Keratinocyte (primary cell): Measurements from ENCODE around the gene FSIP1. TPM values are rescaled to one million over a fixed set of nuclear protein-coding genes. Genes with fewer than 3 reads are reported as not detected.

Experiments
- DNase-seq: peaks from one replicate; pipeline ENCODE4 v3.0.0-alpha.2; 2011; ENCODE audit warnings: low read depth, missing footprints, low spot score
- FAIRE-seq: peaks from 2 replicates; lab custom pipeline; 2011; peaks lifted over from hg19 to GRCh38; lab: Jason Lieb, UNC
- H2AFZ ChIP-seq: 2 replicates; pipeline ENCODE4 v1.6.0; 2012; ENCODE audit warnings: low read length, control low read depth, inconsistent platforms; ENCODE audit not compliant: control insufficient read depth
- H3K27ac ChIP-seq: 2 replicates; pipeline ENCODE4 v1.5.1; 2011; ENCODE audit warnings: low read length; ENCODE audit not compliant: control insufficient read depth, insufficient read depth
- H3K27me3 ChIP-seq: 3 replicates; pipeline ENCODE4 v1.6.0; 2011; ENCODE audit warnings: low read length; ENCODE audit not compliant: control insufficient read depth, insufficient read depth; ENCODE audit errors: extremely low read depth
- H3K36me3 ChIP-seq, 2 experiments: 2 replicates in 1 of 2; 3 replicates in 1 of 2; pipeline ENCODE4 v1.5.1; 2011; ENCODE audit warnings: low read length in 2 of 2, mild to moderate bottlenecking in 1 of 2; ENCODE audit not compliant: control insufficient read depth in 2 of 2, insufficient read depth in 2 of 2; ENCODE audit errors: extremely low read depth in 1 of 2
- H3K4me1 ChIP-seq: 3 replicates; pipeline ENCODE4 v1.5.1; 2011; ENCODE audit warnings: low read length; ENCODE audit not compliant: control insufficient read depth, insufficient read depth; ENCODE audit errors: extremely low read depth
- H3K4me2 ChIP-seq: 3 replicates; pipeline ENCODE4 v1.6.0; 2011; ENCODE audit warnings: low read depth, low read length; ENCODE audit not compliant: control insufficient read depth, insufficient read depth; ENCODE audit errors: extremely low read depth
- H3K4me3 ChIP-seq, 3 experiments: fragments of 200-600 bp in 1 of 3; sonication (generic) in 1 of 3; 2 replicates in 2 of 3; 3 replicates in 1 of 3; pipeline ENCODE4 v1.5.1; 2011 to 2016; ENCODE audit warnings: low read length in 3 of 3, mild to moderate bottlenecking in 3 of 3, control low read depth in 2 of 3, inconsistent platforms in 1 of 3, low read depth in 1 of 3, mixed read lengths in 1 of 3, mixed run types in 1 of 3, moderate library complexity in 1 of 3; ENCODE audit not compliant: control insufficient read depth in 2 of 3, insufficient read depth in 2 of 3; ENCODE audit errors: extremely low read depth in 1 of 3
- H3K79me2 ChIP-seq: 2 replicates; pipeline ENCODE4 v1.6.0; 2012; ENCODE audit warnings: low read length; ENCODE audit not compliant: control insufficient read depth, insufficient read depth
- H3K9ac ChIP-seq: 3 replicates; pipeline ENCODE4 v1.6.0; 2011; ENCODE audit warnings: low read length; ENCODE audit not compliant: control insufficient read depth, insufficient read depth; ENCODE audit errors: extremely low read depth
- H3K9me1 ChIP-seq: 3 replicates; pipeline ENCODE4 v1.6.0; 2011; ENCODE audit warnings: low read length; ENCODE audit not compliant: control insufficient read depth, insufficient read depth; ENCODE audit errors: extremely low read depth
- H3K9me3 ChIP-seq: 2 replicates; pipeline ENCODE4 v1.5.1; 2012; ENCODE audit warnings: low read depth, low read length; ENCODE audit not compliant: control insufficient read depth
- H4K20me1 ChIP-seq: 3 replicates; pipeline ENCODE4 v1.6.0; 2011; ENCODE audit warnings: low read length; ENCODE audit not compliant: control insufficient read depth, insufficient read depth; ENCODE audit errors: extremely low read depth
- CTCF ChIP-seq, 3 experiments: IDR thresholded peaks in 1 of 3; conservative IDR thresholded peaks in 1 of 3; optimal IDR thresholded peaks in 1 of 3; 2 replicates in 2 of 3; 3 replicates in 1 of 3; pipeline versions ENCODE3 to v1.5.1; 2011; ENCODE audit warnings: low read length in 3 of 3, mild to moderate bottlenecking in 3 of 3, moderate library complexity in 2 of 3, control low read depth in 1 of 3, inconsistent platforms in 1 of 3; ENCODE audit not compliant: insufficient read depth in 2 of 3; ENCODE audit errors: extremely low read depth in 1 of 3
- EZH2 ChIP-seq: IDR thresholded peaks from one replicate; pipeline ENCODE4 v1.6.1; 2012; ENCODE audit warnings: inconsistent platforms, mild to moderate bottlenecking, low read length, moderate library complexity
- dilution Hi-C: fragments of 300-500 bp; cut with MboI; formaldehyde crosslinking; loops from one replicate; pipeline ENCODE4 v1.7.0; 2020; ENCODE audit warnings: low sequenced_read_pairs; ENCODE audit not compliant: extremely low pct_ligation_motif_present
- polyA plus RNA-seq, 5 experiments: library from polyadenylated mRNA; depleted of rRNA in 3 of 5; stranded (reverse) in 3 of 5; stranded (forward) in 1 of 5; unstranded in 1 of 5; fragments of >200 nt; gene quantifications; 1 replicate in 1 of 5; 2 replicates in 3 of 5; 3 replicates in 1 of 5; pipeline versions ENCODE4 v1.2.1 to v1.2.3, GENCODE V29; 2011 to 2012; ENCODE audit warnings: missing spikeins in 2 of 5, low read depth in 1 of 5, low replicate concordance in 1 of 5

The FSIP1 gene
- polyA plus RNA-seq, 1 donor (not counting 4 experiments of a cell fraction or from before 2014, with no cell fraction given): 1.5 TPM

- peaks cover 0 to 3% of the 10 kb centered on the region in 2 experiments for H3K36me3 ChIP-seq
- H3K4me1 ChIP-seq: no peaks in the 10 kb centered on the region
- dilution Hi-C loops: no loop called here
- no peak overlapping the region for H3K4me3 ChIP-seq
- no peak overlapping the region for H2AFZ ChIP-seq
- H3K79me2 ChIP-seq: no peaks in the 10 kb centered on the region
- H4K20me1 ChIP-seq: no peaks in the 10 kb centered on the region
- no peak overlapping the region for H3K27ac ChIP-seq
- H3K4me2 ChIP-seq: no peak overlapping the region
- H3K9me3 ChIP-seq: no peaks in the 10 kb centered on the region
- no peak overlapping the region for H3K9ac ChIP-seq
- FAIRE-seq (no peak), DNase-seq (no peak)
- H3K27me3 ChIP-seq: no peaks in the 10 kb centered on the region
- no peaks in the 10 kb centered on the region for H3K9me1 ChIP-seq
- TF ChIP-seq EZH2 (no peak), CTCF (optimal IDR thresholded peaks at IDR 0.05 in 1 of 3, IDR thresholded peaks at IDR 0.05 in 1 of 3, conservative IDR thresholded peaks at IDR 0.05 in 1 of 3; ENCODE audit: extremely low read depth in 1 of 3, insufficient read depth in 2 of 3, low read length in 3 of 3) (no peak)
These were observed 12.8 kb upstream of the FSIP1 start for GRCh38 chr15:39795486-39795885.

- H3K9me1 ChIP-seq: no peaks in the 10 kb centered on the region
- no peaks in the 10 kb centered on the region for H3K79me2 ChIP-seq
- DNase-seq (no peak), FAIRE-seq (no peak)
- H3K9ac ChIP-seq: no peak overlapping the region
- H3K4me2 ChIP-seq: no peak overlapping the region
- H3K27ac ChIP-seq: no peak overlapping the region
- dilution Hi-C loops: no loop called here
- no peaks in the 10 kb centered on the region for H3K9me3 ChIP-seq
- TF ChIP-seq CTCF (optimal IDR thresholded peaks at IDR 0.05 in 1 of 3, IDR thresholded peaks at IDR 0.05 in 1 of 3, conservative IDR thresholded peaks at IDR 0.05 in 1 of 3; ENCODE audit: extremely low read depth in 1 of 3, insufficient read depth in 2 of 3, low read length in 3 of 3): no peak
- TF ChIP-seq EZH2: no peak
- no peaks in the 10 kb centered on the region for H3K4me1 ChIP-seq
- no peaks in the 10 kb centered on the region for H4K20me1 ChIP-seq
- H2AFZ ChIP-seq: no peak overlapping the region
- no peak overlapping the region for H3K4me3 ChIP-seq
- peaks cover 0 to 3% of the 10 kb centered on the region in 2 experiments for H3K36me3 ChIP-seq
- no peaks in the 10 kb centered on the region for H3K27me3 ChIP-seq
These were observed 12.3 kb upstream of the FSIP1 start for GRCh38 chr15:39794954-39795353.
